ENCODE measurements around the gene SLC22A23. TPM values are rescaled to one million over a fixed set of nuclear protein-coding genes. Genes with fewer than 3 reads are reported as not detected.

Gene SLC22A23
- total and polyA plus RNA-seq, 8 donors = 4.9 to 27.9 (median 14.2) TPM

DNA sequence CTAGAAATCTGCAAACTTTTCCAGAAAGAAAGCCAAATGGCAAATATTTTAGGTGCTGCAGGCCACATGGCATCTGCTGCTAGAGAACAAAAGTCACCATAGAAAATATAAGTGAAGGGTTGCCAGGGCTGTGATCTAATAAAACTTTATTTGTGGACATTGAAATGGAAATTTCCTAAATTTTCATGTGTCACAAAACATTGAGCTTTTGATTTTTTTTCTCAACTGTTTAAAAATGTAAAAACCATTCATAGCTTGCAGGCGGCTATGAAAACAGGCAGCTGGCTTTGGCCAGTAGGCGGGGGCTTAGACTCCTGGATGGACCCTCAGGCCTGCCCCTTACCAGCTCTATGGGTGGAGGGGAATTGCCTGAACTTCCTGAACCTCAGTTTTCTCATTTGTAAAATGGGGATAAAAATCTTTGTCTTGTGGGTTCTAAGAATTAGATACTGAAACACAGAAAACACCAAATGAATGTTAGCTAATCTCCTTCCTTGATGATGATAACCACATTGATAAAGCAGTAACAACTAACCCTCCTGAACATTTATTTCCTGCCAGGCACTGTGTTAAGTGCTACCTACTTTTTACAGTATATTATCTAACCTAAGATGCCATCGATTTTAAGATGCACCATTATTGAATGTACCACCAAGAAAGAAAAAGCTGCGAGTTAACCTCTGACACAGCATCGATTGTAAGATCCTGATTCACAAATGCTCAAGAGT, 85.5 kb downstream of the SLC22A23 start:
- DNase-seq (no peak), ATAC-seq (peak in 1 of 4 donors; percentile 47), FAIRE-seq (no peak)
- TF ChIP-seq, protein P1, sequence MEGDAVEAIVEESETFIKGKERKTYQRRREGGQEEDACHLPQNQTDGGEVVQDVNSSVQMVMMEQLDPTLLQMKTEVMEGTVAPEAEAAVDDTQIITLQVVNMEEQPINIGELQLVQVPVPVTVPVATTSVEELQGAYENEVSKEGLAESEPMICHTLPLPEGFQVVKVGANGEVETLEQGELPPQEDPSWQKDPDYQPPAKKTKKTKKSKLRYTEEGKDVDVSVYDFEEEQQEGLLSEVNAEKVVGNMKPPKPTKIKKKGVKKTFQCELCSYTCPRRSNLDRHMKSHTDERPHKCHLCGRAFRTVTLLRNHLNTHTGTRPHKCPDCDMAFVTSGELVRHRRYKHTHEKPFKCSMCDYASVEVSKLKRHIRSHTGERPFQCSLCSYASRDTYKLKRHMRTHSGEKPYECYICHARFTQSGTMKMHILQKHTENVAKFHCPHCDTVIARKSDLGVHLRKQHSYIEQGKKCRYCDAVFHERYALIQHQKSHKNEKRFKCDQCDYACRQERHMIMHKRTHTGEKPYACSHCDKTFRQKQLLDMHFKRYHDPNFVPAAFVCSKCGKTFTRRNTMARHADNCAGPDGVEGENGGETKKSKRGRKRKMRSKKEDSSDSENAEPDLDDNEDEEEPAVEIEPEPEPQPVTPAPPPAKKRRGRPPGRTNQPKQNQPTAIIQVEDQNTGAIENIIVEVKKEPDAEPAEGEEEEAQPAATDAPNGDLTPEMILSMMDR (IDR thresholded peaks at IDR 0.05) = no peak
- Histone ChIP-seq H3K4me3 (no peak overlapping the region), H3K27ac (peak overlapping the region; percentile 13 to 74 (median 65)), H3K27me3 (no peaks in the 10 kb centered on the region), H3K36me3 (no peaks in the 10 kb centered on the region), H3K4me1 (peaks cover 14 to 30% (median 18%) of the 10 kb centered on the region in 3 donors), H3K9me3 (no peaks in the 10 kb centered on the region)
- 94 to 96% methylated on average over 5 of the region's 5 CpGs for WGBS, 2 donors
- intact Hi-C loops (cut with DNase I) = no loop called here

DNA sequence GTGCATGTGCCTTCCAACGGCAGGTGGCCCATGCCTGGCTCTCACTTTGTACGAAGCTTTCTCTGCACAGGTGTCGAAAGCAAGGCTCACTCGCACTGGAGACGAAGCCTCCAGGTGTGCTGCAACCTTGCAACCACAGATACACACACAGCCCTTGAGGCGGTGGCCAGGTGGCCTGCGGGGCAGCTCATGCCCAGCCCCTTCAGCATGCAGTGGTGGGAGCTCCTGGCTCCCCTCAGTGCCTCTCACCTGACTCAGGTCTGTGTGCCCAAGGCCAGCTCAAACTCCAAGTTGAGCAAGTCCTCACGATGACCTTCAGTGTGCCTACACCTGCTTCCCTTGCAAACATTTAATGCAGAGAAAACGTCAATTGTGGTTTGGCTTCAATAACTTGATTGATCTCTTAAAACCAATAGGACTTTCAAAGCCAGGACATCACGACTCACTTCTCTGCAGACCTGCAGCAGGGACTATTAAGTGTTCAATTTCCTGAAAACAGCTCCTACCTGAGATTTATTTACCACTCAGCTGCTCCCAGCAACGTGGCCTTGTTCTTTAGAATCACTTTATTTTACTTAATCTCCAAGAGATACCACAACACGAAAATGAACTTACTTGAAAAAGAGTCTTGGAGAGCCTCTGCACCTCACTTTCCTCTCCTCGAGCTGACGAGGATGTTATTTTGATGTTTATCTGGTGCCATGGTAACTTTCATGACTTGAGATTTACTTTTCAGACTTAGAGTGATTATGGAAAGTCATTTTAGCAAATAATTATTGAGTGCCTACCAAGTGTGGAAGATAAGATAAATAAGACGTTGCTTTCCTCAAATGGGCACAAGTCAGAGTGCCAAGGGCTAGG, 86.3 kb downstream of the SLC22A23 start:
- WGBS, 2 donors = 30 to 31% methylated on average over 14 to 15 of the region's 15 CpGs
- Histone ChIP-seq H3K4me1 (peaks cover 14 to 30% (median 18%) of the 10 kb centered on the region in 3 donors), H3K27me3 (no peaks in the 10 kb centered on the region), H3K9me3 (no peaks in the 10 kb centered on the region), H3K4me3 (no peak overlapping the region), H3K27ac (peak overlapping the region; percentile 51 to 74 (median 65)), H3K36me3 (no peaks in the 10 kb centered on the region)
- TF ChIP-seq, protein P1 (IDR thresholded peaks at IDR 0.05) = no peak
- ATAC-seq (peak; percentile 72 to 84 (median 76)), DNase-seq (peak in 5 of 6 donors; percentile 49 to 80 (median 62)), FAIRE-seq (no peak)
- intact Hi-C loops (cut with DNase I) = no loop called here

DNA sequence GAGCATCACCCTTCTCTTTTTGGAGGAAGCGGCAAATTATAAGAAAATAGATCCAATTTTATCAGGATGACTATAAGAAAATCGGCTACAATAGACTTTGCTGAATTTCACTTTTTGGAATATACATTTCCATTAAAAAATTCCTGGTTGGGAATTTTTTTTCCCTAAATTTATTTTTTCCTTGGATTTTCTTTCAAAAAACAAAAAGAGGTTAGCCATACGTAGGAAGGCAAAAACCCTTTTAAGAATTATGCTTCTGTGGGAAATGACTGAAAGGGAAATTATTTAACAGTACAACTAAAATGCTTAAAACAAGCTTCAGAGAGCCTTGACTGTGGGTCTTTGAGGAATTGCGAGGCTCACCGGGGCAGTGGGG, 86.9 kb downstream of the SLC22A23 start:
- ATAC-seq (no peak), DNase-seq (no peak), FAIRE-seq (no peak)
- Histone ChIP-seq H3K9me3 (no peaks in the 10 kb centered on the region), H3K27ac (peak overlapping the region; percentile 51 to 74 (median 65)), H3K27me3 (no peaks in the 10 kb centered on the region), H3K4me1 (peaks cover 14 to 30% (median 18%) of the 10 kb centered on the region in 3 donors), H3K36me3 (no peaks in the 10 kb centered on the region), H3K4me3 (no peak overlapping the region)
- WGBS, 2 donors = 67% methylated on average over 5 of the region's 5 CpGs
- intact Hi-C loops (cut with DNase I) = no loop called here
- TF ChIP-seq, protein P1 (IDR thresholded peaks at IDR 0.05) = no peak

DNA sequence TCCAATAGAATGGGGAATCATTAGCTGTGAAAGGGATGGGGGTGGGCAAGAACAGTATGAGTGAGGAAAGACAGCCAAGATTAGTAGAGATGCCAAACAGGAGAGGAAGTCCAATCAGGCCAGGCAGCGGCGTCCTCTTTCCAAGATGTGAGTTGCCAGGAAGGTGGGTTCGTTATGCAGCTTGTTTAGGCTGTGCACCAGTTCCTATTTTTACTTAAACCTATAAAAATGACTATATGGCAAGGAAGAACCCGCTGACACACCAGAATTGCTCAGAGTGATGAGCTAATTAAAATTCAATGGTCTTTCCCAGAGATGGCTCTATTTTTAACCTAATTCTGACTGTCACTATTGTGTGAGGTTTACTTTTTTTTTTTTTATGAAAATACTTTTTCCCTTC, 88.2 kb downstream of the SLC22A23 start:
- H3K27ac ChIP-seq = no peak overlapping the region
- FAIRE-seq (no peak), DNase-seq (no peak), ATAC-seq (no peak)
- intact Hi-C loops (cut with DNase I) = no loop called here
- peaks cover 18 to 38% (median 22%) of the 10 kb centered on the region in 3 donors for H3K4me1 ChIP-seq
- no peaks in the 10 kb centered on the region for H3K9me3 ChIP-seq
- 72 to 77% methylated on average over 4 of the region's 4 CpGs for WGBS, 2 donors
- no peaks in the 10 kb centered on the region for H3K27me3 ChIP-seq
- TF ChIP-seq, protein P1 (IDR thresholded peaks at IDR 0.05) = no peak
- no peaks in the 10 kb centered on the region for H3K36me3 ChIP-seq
- H3K4me3 ChIP-seq = no peak overlapping the region
